NCI-H524 treated with DMSO at 0.1 percent for 48 hours (cell line): Measurements from ENCODE around the gene SMARCA2.

ENCODE experiments used
- DNase-seq: peaks from one replicate; lab custom pipeline; 2025; lab: John Stamatoyannopoulos, UW

SMARCA2 gene

GRCh38 chr9:2093920-2094597 is 78.9 kb downstream of the SMARCA2 start:
- no peak for DNase-seq

DNA sequence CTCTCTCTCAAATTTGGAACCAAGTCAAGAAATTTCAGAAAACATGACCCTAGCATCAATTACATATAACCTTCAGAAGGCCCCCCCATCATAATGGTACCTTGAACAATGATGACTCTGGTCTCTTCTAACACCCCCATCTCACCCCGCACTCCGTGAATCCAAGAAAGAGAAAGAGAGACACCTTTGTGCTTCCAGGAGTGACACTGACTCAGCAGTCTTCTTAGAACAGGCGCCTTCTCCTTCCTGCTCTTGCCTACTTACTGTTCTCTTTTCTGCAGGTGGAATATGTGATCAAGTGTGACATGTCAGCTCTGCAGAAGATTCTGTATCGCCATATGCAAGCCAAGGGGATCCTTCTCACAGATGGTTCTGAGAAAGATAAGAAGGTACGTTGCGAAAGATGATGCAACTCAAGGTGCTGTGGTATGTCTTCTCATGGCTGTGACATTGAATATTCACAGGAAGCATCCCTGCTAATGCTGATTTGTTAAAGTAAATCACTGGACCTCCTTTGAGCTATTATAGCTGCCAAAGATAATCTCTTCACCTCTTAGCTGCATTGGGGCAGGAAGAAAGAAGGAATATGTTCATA is 81.3 kb downstream of the SMARCA2 start:
- no peak for DNase-seq

DNA sequence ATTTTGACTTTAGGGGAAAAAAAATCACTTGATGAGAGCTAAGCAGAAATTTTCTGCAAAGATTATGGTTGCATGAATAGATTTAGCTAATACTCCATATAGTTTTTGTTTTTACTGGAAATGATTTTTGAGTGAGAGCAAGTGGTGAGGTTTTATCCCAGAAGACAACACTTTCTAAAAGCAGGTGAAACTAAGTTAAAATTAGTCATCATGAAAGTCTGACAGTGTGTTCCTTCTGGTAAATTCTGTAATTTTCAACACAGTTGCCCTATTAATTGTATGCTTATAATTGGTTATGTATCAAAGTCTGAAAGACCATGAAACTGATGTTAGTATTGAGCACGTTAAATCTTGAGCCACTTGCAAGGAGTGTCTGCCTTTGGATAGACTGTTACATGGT is 91.5 kb downstream of the SMARCA2 start:
- DNase-seq: no peak

- DNase-seq: no peak
These were observed 92.8 kb downstream of the SMARCA2 start for GRCh38 chr9:2107906-2108451.

DNA sequence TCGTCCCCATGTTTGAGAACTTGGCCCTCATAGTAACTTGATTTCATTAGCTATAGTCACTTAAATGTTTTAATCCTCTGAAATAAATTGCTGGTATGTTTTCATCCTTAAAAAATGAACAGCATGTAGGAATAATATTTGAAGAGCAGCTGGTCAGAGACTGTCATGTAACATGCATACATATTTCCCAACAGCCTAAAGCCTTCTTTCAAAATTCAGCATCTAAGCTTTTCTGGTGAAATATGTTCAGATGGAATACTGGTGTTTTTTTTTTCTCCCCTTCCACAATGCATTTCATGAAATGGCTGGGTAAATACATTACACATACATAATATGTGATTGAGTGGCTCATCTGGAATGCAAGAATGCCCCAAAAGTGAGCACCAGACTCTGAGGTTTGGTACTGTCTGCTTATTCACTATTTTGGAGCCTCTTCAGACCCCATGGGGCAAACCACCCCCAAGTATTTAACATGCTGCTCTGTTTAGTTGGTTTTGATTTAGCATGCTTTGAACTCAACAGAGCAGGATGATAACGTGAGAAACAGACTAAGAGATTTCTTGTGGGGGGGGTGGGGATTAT is 94.0 kb downstream of the SMARCA2 start:
- DNase-seq: no peak

DNA sequence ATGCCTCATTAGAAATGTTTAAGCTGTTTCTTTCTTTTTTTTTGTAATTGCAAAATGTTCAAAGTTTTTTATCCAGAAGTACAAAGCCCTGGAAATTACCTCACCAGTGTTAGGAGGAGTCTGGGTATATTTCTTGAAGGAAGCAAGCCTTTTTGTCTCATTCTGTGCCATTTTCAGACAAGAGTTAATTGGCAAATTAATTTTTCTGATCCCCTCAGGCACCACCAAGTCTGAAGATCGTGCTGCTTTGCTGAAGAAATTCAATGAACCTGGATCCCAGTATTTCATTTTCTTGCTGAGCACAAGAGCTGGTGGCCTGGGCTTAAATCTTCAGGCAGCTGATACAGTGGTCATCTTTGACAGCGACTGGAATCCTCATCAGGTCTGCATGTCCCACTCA is 94.9 kb downstream of the SMARCA2 start:
- DNase-seq: no peak

DNA sequence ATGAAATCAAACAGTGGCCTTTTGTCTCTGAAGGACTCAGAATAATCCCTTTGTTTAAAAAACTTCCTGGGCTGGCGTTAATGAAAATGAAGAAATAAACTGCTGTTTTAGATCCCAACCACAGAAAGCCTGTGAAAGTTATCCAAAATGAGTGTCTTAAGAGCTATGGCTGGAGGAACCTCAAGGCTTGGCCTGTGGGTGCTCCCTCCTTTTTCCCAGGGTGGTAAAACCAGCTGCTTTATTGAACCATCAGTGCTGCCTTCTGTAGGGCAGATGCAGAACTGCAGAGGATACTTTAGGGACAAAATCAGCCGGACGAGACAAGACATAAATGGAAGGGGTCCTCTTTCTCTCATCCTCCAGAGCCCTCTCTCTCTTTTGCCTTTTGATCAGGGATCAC is 100.9 kb downstream of the SMARCA2 start:
- DNase-seq: no peak

DNA sequence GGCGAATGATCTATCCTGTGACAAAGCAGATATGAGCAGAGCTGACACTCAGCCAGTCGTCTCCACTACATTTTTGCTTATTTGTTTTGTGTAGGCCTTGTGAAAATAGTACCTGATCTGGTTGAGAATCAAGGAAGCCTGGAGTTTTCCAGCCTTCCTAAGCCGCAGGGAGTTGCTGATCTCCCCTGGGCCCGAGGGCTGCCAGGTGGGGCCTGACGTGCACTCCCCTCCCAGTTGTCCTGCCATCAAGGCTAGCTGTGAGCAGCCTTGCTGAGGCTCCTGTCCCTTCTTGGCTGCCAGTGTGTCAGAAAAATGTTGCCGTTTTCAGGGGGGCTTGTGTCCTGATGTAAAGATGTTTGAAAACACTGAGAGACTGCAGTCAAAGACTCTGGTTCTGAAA is 102.4 kb downstream of the SMARCA2 start:
- DNase-seq: no peak

DNA sequence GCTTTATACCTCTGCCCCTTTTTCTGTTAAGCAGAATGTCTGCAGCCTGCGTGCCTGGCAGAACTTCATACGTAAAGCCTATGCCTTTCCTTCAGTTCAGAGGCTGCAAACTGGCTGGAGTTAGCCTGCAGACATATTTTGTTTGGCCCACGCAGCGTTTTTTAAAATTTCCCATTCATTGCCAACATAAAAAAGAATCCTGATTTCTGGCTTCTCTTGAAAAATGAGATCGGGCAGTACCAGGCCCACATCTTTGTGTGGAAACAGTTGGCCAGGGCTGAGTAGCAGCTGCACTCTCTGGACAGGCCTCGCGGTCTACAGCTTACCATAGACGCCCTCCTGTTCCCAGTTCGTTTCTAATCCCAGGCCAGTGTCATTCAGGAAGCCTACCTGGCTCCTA is 104.4 kb downstream of the SMARCA2 start:
- DNase-seq: no peak

DNA sequence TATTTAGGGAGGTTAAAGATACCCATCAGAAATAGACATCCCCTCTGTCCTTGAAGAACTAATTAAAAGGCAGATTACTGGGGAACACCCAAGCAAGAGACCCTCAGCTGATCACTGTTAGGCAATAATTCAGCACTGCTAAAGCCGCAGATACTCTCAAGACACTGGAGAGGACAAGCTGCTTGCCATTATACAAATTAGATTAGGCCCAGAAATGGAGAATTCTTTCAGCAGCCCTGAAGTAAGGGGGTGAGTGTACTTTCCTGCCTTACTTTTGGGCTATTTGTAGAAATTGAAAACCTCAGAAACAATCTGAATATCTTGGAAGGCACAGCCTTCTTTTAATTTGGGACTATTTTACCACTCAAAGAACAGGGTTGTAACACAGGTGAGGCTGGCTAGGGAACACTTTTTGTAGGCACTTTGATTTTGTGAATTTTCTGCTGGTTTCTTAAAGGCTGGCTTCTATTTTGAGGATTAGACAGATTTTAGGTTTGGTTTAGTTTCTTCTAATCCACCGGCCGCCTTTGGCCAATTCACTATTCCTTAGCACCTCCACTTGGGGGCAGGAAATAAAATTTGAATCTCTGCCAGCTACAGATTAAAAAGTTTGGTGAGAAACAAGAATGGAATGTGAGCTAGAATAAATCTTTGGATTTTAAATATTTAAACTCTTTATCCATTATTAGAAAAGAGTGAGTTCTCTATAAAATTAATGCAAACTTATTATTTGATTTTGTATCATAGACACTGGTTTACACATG is 106.0 kb downstream of the SMARCA2 start:
- DNase-seq: no peak

- DNase-seq: no peak
These were observed 107.2 kb downstream of the SMARCA2 start for GRCh38 chr9:2122299-2122698.

DNA sequence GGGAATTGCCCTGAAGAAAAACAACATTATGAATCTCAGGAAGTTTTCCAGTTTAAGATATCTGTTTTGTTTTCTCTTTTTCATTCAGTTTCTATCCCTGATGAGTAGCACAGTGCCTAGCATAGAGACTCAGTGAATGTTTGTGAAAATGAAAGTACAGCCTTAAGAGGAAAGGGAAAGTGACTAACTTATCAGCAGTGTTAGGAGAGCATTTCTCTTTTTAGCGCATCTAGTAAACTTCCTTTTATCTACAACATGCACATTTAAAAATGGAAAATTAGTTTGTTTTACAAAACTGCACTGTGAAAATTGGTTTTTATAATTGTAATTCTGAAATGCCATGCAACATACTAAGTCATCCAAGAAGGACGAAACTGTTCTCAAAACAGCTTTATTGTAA is 110.8 kb downstream of the SMARCA2 start:
- DNase-seq: no peak

GRCh38 chr9:2126331-2126803 is 111.2 kb downstream of the SMARCA2 start:
- DNase-seq: no peak

GRCh38 chr9:2127486-2127885 is 112.3 kb downstream of the SMARCA2 start:
- DNase-seq: no peak

- DNase-seq: no peak
These were observed 113.0 kb downstream of the SMARCA2 start for GRCh38 chr9:2128141-2128540.

DNA sequence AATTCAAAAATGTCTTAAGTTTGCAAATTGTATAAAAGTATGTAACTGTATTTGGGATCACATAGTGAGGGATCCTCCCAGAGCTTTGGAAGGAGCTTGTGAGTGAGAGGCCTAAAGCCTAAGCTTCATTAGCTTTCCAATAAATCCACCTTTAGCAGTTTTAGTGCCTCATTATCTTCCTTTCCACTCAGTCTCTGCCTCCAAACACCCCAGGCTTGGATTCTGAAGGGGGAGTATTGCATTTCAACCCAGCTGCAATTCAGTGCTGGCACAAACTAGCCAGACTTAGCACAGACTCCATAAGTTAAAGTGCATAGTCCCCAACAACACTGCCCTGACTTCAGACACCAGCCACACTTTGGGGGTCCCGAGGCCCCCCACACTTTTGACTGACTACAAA is 113.5 kb downstream of the SMARCA2 start:
- DNase-seq: no peak

- no peak for DNase-seq
These were observed 115.8 kb downstream of the SMARCA2 start for GRCh38 chr9:2130941-2131340.

- DNase-seq: peak; percentile 3
These were observed 117.4 kb downstream of the SMARCA2 start for GRCh38 chr9:2132484-2133082.

- DNase-seq: no peak
These were observed 119.2 kb downstream of the SMARCA2 start for GRCh38 chr9:2134391-2134790.

GRCh38 chr9:2138646-2139045 is 123.5 kb downstream of the SMARCA2 start:
- DNase-seq: no peak

DNA sequence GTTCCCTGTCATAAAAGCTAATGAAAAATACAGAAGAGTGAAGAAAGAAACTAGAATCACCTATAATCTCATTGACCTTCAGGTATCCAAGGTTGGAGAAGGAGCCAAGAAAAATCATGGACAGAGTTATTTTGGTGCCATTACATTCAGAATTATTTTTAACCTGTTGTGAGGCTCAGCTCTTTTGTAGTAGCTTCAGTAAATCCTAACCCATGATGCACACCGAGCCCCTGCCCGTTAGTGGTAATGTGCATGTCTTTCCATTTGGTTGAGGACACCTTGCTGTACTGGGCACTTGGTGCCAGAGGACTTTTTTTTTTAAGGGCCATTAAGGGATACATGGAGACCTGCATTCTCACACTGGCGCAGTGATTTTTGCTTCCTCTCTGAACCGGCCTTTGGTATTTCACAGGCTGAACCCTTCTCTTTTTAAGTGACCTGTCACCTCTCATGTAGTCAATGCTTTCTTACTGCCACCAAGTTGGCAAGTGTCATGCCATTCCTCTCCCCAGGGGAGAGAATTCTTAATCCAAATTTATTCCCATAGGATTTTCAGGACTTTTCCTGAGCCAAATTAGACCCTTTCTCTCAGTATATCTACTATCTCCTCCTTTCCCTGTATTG is 125.6 kb downstream of the SMARCA2 start:
- no peak for DNase-seq

DNA sequence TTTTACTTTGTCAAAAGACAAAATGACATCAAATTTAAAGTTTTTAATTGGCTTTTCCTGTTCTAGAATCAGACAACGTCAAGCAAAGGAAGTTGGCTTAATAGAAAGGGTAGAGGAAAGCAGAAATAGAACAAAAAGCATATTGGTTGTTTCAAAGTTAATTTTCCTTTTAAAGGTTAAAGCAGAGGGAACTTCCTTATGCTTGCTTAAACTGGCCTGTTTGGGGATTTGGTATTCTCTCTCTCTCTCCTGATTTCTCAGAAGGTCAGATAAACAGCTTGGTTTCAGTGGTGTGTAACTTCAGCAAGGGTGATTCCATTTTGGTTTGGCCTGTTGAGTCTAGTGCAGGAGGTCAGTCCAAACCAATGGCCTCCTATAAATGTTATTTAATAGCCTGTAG is 127.1 kb downstream of the SMARCA2 start:
- no peak for DNase-seq
